ENCODE data around the gene NUMBL.

The NUMBL gene

DNA sequence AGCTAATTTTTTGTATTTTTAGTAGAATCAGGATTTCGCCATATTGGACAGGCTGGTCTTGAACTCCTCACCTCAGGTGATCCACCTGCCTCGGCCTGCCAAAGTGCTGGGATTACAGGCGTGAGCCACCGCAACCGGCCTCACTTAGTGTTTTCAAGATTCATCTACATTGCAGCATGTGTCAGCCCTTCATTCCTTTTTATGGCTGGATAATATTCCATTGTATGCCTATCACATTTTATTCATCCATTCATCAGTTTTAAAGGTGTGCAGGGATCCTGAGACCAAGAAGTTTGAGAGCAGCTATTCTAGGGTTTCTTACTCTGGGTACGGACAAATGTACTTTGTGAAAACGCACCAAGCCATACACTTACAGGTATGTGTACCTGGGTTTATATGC is 17.2 kb upstream of the NUMBL start:
- Histone ChIP-seq H3K4me3 (replicated peaks; ENCODE audit: insufficient read depth, low read length) (no peak overlapping the region), H3K27me3 (ENCODE audit: insufficient read depth, poor library complexity, severe bottlenecking) (no peaks in the 10 kb centered on the region), H3K27ac (replicated peaks) (no peak overlapping the region)
- no peak for DNase-seq (ENCODE audit: low read depth in 1 of 2, low spot score in 1 of 2)
- TF ChIP-seq SPI1 (IDR thresholded peaks at IDR 0.05; ENCODE audit: borderline replicate concordance, low read depth) (no peak), POLR2AphosphoS5 (IDR thresholded peaks at IDR 0.05; ENCODE audit: low read depth) (no peak), GABPA (IDR thresholded peaks at IDR 0.05; ENCODE audit: low read depth) (no peak)
- TF ChIP-seq, protein P1, sequence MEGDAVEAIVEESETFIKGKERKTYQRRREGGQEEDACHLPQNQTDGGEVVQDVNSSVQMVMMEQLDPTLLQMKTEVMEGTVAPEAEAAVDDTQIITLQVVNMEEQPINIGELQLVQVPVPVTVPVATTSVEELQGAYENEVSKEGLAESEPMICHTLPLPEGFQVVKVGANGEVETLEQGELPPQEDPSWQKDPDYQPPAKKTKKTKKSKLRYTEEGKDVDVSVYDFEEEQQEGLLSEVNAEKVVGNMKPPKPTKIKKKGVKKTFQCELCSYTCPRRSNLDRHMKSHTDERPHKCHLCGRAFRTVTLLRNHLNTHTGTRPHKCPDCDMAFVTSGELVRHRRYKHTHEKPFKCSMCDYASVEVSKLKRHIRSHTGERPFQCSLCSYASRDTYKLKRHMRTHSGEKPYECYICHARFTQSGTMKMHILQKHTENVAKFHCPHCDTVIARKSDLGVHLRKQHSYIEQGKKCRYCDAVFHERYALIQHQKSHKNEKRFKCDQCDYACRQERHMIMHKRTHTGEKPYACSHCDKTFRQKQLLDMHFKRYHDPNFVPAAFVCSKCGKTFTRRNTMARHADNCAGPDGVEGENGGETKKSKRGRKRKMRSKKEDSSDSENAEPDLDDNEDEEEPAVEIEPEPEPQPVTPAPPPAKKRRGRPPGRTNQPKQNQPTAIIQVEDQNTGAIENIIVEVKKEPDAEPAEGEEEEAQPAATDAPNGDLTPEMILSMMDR (IDR thresholded peaks at IDR 0.05; ENCODE audit: insufficient read depth, low read length) = no peak
- TF ChIP-seq, protein P2, sequence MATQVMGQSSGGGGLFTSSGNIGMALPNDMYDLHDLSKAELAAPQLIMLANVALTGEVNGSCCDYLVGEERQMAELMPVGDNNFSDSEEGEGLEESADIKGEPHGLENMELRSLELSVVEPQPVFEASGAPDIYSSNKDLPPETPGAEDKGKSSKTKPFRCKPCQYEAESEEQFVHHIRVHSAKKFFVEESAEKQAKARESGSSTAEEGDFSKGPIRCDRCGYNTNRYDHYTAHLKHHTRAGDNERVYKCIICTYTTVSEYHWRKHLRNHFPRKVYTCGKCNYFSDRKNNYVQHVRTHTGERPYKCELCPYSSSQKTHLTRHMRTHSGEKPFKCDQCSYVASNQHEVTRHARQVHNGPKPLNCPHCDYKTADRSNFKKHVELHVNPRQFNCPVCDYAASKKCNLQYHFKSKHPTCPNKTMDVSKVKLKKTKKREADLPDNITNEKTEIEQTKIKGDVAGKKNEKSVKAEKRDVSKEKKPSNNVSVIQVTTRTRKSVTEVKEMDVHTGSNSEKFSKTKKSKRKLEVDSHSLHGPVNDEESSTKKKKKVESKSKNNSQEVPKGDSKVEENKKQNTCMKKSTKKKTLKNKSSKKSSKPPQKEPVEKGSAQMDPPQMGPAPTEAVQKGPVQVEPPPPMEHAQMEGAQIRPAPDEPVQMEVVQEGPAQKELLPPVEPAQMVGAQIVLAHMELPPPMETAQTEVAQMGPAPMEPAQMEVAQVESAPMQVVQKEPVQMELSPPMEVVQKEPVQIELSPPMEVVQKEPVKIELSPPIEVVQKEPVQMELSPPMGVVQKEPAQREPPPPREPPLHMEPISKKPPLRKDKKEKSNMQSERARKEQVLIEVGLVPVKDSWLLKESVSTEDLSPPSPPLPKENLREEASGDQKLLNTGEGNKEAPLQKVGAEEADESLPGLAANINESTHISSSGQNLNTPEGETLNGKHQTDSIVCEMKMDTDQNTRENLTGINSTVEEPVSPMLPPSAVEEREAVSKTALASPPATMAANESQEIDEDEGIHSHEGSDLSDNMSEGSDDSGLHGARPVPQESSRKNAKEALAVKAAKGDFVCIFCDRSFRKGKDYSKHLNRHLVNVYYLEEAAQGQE (IDR thresholded peaks at IDR 0.05; ENCODE audit: insufficient replicate concordance, low read depth) = no peak

DNA sequence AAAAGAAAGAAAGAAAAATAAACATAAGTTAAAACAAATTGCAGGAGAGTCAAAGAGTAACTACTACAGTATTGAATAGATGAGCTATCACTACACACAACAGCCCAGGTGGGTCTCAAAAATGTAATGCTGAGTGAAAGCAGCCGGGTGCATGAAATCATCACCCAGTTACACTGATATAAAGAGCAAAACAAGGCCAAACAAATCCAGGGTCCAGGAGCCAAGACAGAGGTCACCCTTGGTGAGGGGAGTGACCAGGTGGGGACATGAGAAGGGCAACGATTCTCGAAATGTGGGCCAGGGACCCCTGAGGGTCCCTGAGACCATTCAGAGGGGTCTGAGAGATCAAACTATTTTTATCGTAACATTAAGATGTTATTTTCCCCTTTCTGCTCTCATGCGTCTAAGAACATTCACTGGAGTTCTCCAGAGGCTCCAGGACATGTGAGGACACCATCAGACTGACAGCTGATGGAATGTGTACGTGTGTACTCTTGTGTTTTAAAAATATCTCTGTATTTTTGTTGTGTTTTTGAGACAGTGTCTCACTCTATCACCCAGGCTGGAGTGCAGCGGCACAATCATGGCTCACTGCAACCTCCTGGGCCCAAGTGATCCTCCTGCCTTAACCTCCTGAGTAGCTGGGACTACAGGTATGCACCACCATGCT is 15.6 kb upstream of the NUMBL start:
- no peak overlapping the region for H3K4me3 ChIP-seq (replicated peaks; ENCODE audit: insufficient read depth, low read length)
- H3K27ac ChIP-seq (replicated peaks) = no peak overlapping the region
- no peak for DNase-seq (ENCODE audit: low read depth in 1 of 2, low spot score in 1 of 2)
- H3K27me3 ChIP-seq (ENCODE audit: insufficient read depth, poor library complexity, severe bottlenecking) = no peaks in the 10 kb centered on the region
- TF ChIP-seq SPI1 (IDR thresholded peaks at IDR 0.05; ENCODE audit: borderline replicate concordance, low read depth) = no peak
- TF ChIP-seq, protein P1 (IDR thresholded peaks at IDR 0.05; ENCODE audit: insufficient read depth, low read length) = no peak
- TF ChIP-seq GABPA (IDR thresholded peaks at IDR 0.05; ENCODE audit: low read depth) = no peak
- no peak for TF ChIP-seq POLR2AphosphoS5 (IDR thresholded peaks at IDR 0.05; ENCODE audit: low read depth)
- TF ChIP-seq, protein P2 (IDR thresholded peaks at IDR 0.05; ENCODE audit: insufficient replicate concordance, low read depth) = no peak

DNA sequence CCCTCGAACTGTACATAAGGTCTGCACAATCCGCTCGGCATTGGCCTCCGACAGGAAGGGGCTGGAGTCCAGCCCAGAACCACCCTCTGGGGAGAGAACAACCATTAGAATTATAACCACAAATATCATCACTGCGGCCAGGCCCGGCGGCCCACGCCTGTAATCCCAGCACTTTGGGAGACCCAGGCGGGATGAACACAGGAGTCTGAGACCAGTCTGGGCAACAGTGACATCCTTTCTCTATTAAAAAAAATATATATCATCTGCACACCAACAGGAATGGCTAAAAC is 14.9 kb upstream of the NUMBL start:
- Histone ChIP-seq H3K27me3 (ENCODE audit: insufficient read depth, poor library complexity, severe bottlenecking) (no peaks in the 10 kb centered on the region), H3K4me3 (replicated peaks; ENCODE audit: insufficient read depth, low read length) (no peak overlapping the region), H3K27ac (replicated peaks) (no peak overlapping the region)
- DNase-seq (ENCODE audit: low read depth in 1 of 2, low spot score in 1 of 2) = no peak
- TF ChIP-seq, protein P2 (IDR thresholded peaks at IDR 0.05; ENCODE audit: insufficient replicate concordance, low read depth) = no peak
- TF ChIP-seq GABPA (IDR thresholded peaks at IDR 0.05; ENCODE audit: low read depth) = no peak
- TF ChIP-seq POLR2AphosphoS5 (IDR thresholded peaks at IDR 0.05; ENCODE audit: low read depth) = no peak
- TF ChIP-seq, protein P1 (IDR thresholded peaks at IDR 0.05; ENCODE audit: insufficient read depth, low read length) = no peak
- TF ChIP-seq SPI1 (IDR thresholded peaks at IDR 0.05; ENCODE audit: borderline replicate concordance, low read depth) = no peak
